Measurements from ENCODE around the gene BRD2. TPM values are rescaled to one million over a fixed set of nuclear protein-coding genes. Genes with fewer than 3 reads are reported as not detected.
A peak's percentile ranks its signal among the peaks of the same experiment; 100 is the strongest.

The BRD2 gene
- total RNA-seq, 1 donor from 2014 or later = 238 TPM

DNA sequence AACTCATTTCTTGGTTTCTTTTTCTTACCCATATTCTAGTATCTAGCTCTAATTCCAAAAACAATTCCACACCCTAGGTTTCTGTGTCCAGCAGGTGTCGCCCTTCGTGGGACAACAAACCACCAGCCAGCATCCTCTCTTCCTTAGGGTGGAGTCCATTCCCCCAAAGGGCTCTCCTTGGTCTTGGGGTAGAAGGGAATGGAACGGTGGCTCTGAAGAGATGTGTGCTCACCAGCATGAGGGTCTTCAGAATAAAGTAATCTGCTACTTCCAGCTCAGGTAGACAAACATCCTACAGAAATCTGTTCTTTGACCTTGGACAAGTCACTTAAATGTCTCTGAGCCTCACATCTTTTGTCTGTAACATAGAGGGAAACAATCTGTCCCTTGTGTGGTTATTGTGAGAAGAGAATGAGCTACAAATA lies 34.7 kb upstream of the BRD2 start:
- TF ChIP-seq, protein P1, sequence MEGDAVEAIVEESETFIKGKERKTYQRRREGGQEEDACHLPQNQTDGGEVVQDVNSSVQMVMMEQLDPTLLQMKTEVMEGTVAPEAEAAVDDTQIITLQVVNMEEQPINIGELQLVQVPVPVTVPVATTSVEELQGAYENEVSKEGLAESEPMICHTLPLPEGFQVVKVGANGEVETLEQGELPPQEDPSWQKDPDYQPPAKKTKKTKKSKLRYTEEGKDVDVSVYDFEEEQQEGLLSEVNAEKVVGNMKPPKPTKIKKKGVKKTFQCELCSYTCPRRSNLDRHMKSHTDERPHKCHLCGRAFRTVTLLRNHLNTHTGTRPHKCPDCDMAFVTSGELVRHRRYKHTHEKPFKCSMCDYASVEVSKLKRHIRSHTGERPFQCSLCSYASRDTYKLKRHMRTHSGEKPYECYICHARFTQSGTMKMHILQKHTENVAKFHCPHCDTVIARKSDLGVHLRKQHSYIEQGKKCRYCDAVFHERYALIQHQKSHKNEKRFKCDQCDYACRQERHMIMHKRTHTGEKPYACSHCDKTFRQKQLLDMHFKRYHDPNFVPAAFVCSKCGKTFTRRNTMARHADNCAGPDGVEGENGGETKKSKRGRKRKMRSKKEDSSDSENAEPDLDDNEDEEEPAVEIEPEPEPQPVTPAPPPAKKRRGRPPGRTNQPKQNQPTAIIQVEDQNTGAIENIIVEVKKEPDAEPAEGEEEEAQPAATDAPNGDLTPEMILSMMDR (IDR thresholded peaks at IDR 0.05; ENCODE audit: unreplicated experiment) = peak; percentile 81
- H3K4me1 Mint-ChIP-seq (ENCODE audit: low read depth) = no peaks in the 10 kb centered on the region
- peak; percentile 45 for DNase-seq (ENCODE audit: low spot score, unreplicated experiment)
- no peaks in the 10 kb centered on the region for H3K36me3 Mint-ChIP-seq (ENCODE audit: insufficient read depth)
- H3K27ac Mint-ChIP-seq = no peak overlapping the region
- H3K27me3 Mint-ChIP-seq = peaks cover 81% of the 10 kb centered on the region
- no peak overlapping the region for H3K4me3 Mint-ChIP-seq (ENCODE audit: low read depth)
- H3K9me3 Mint-ChIP-seq (ENCODE audit: low read depth) = no peaks in the 10 kb centered on the region

DNA sequence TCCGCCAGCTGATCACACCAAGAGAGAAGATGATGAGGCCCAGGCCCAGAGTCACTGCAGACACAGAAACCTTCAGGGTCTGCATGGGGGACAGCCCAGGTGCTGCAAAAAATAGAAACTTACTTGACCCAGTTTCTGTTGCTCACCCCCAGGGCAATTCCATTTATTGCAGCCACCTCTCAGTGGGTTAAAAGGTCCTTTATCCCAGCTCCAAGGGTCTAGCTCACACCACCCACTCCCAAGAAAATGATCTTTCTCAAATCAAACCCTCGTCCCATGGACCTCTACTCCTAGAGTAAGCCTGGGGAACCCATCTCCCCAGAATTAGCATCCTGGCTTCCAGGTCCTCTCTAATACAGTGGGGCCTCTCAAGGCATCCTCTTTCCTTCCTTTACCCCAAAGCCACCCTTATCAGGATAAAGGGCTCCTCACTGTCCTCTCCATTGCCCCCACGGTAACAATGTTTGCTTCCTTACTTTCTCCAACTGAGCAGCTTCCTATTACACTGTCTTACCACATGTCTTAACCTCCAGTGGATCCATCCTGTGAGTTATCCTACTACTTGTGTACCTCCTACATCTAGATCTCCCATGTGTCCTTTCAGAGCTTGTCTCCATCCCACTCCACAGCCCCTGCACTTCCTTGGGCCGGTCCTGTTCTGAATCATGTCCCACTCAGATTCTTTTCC lies 32.7 kb upstream of the BRD2 start:
- H3K9me3 Mint-ChIP-seq (ENCODE audit: low read depth) = no peaks in the 10 kb centered on the region
- no peak overlapping the region for H3K4me3 Mint-ChIP-seq (ENCODE audit: low read depth)
- TF ChIP-seq, protein P1 (IDR thresholded peaks at IDR 0.05; ENCODE audit: unreplicated experiment) = no peak
- no peaks in the 10 kb centered on the region for H3K36me3 Mint-ChIP-seq (ENCODE audit: insufficient read depth)
- peaks cover 70% of the 10 kb centered on the region for H3K27me3 Mint-ChIP-seq
- no peak overlapping the region for H3K27ac Mint-ChIP-seq
- no peaks in the 10 kb centered on the region for H3K4me1 Mint-ChIP-seq (ENCODE audit: low read depth)
- no peak for DNase-seq (ENCODE audit: low spot score, unreplicated experiment)

DNA sequence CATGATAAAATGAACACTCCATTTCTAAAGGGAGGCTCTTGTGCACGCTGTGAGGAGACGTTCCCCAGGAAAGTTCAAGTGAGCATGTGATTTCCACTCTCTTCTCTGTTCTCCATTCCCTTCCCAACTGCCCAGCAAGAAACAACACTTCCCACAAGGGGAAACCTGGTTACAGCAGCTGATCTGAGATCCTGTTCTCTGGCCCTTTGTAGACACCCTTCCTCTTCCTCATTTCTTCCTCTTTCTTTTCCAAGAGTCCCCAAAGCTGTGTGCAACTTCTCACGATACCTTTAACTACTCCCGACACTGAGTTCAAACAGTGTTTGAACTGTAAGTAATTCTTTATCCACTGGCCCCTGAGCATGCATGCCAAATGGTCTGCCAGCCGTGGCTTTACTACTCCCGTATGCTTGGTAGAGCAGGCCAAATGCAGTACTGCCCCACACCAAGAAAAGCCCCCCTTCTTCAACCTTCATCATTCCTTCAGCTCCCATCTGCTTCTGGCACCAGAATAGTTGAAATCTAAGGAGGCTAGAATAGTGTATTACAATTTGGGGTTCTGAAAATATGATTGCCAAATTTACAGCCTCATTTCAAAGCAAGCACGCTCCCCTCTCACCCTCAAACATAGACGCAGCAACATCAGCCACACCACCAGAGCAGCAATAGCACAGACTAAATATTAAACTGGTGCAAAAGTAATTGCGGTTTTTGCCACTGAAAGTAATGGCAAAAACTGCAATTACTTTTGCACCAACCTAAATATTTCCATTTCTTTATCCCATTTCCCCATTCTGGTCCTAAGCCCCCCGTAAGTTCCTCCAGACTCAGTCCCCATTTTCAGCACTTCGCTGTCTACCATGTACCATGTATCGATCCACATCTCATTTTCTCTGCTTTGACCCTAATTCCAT lies 31.9 kb upstream of the BRD2 start:
- Mint-ChIP-seq H3K27me3 (peaks cover 63% of the 10 kb centered on the region), H3K9me3 (ENCODE audit: low read depth) (no peaks in the 10 kb centered on the region), H3K27ac (peak overlapping the region; percentile 65), H3K4me1 (ENCODE audit: low read depth) (peaks cover 1% of the 10 kb centered on the region), H3K36me3 (ENCODE audit: insufficient read depth) (no peaks in the 10 kb centered on the region), H3K4me3 (ENCODE audit: low read depth) (no peak overlapping the region)
- no peak for DNase-seq (ENCODE audit: low spot score, unreplicated experiment)
- TF ChIP-seq, protein P1 (IDR thresholded peaks at IDR 0.05; ENCODE audit: unreplicated experiment) = no peak

DNA sequence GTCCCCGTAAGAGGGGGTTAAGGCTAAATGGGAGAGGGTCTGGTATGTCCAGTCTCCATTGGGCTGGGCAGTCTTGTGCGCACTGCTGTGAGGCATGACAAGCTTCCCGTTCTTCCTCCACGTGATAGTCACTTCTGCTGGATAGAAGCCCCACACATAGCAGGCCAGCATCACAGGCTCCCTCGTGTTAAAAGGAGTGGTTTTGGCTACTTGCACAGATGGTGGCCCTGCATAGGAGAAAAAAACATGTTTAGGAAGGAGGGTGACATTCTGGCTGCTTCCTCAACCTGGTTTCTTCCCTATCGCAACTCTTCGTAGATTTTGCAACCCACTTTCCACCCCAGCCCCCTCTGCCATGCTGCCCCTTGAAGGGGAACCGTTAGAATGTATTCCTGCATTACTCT lies 31.2 kb upstream of the BRD2 start:
- Mint-ChIP-seq H3K4me1 (ENCODE audit: low read depth) (peaks cover 1% of the 10 kb centered on the region), H3K27me3 (peaks cover 59% of the 10 kb centered on the region), H3K4me3 (ENCODE audit: low read depth) (no peak overlapping the region), H3K36me3 (ENCODE audit: insufficient read depth) (no peaks in the 10 kb centered on the region), H3K9me3 (ENCODE audit: low read depth) (no peaks in the 10 kb centered on the region), H3K27ac (no peak overlapping the region)
- TF ChIP-seq, protein P1 (IDR thresholded peaks at IDR 0.05; ENCODE audit: unreplicated experiment) = no peak
- no peak for DNase-seq (ENCODE audit: low spot score, unreplicated experiment)

DNA sequence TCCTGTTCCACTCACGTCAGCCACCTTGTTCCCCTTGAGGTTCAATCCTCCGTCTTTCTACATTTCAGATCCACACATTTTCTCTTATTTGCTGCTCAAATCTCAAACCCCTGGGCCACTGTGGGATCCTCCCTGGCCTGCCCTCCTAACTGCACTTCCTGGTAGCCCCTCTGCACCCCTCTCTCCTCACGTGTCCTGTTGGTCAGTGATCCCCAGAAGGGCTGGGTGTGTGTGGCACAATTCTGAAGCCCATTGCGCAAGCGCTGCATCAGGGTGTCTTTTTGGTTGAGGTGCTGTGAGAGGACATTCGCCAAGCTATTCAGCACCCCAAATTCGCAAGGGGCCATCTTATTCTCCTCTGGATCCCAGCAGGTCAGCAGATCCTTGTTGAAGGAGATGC lies 29.9 kb upstream of the BRD2 start:
- no peak overlapping the region for H3K27ac Mint-ChIP-seq
- no peaks in the 10 kb centered on the region for H3K36me3 Mint-ChIP-seq (ENCODE audit: insufficient read depth)
- H3K4me1 Mint-ChIP-seq (ENCODE audit: low read depth) = peaks cover 1% of the 10 kb centered on the region

More for the DNA sequence above, 29.9 kb upstream of the BRD2 start:
- Mint-ChIP-seq H3K4me3 (ENCODE audit: low read depth) (no peak overlapping the region), H3K9me3 (ENCODE audit: low read depth) (no peaks in the 10 kb centered on the region), H3K27me3 (peaks cover 58% of the 10 kb centered on the region)
- no peak for DNase-seq (ENCODE audit: low spot score, unreplicated experiment)
- TF ChIP-seq, protein P1 (IDR thresholded peaks at IDR 0.05; ENCODE audit: unreplicated experiment) = no peak

Data from progenitor cell of endocrine pancreas (in vitro differentiated cells).